IPS-18c (cell line): ENCODE data around the gene BRAT1.
"Not testable (repeated sequence)": the region's sequence is repeated elsewhere in the genome, so short reads cannot be mapped to it uniquely, and the experiment has no call there.

Source experiments
- H3K4me3 ChIP-seq: 2 replicates; pipeline ENCODE4 v1.7.0; 2013; ENCODE audit warnings: low read depth, mild to moderate bottlenecking, low read length, moderate library complexity; ENCODE audit not compliant: insufficient read depth
- H3K9me3 ChIP-seq: one replicate; pipeline ENCODE4 v1.6.1; 2013; ENCODE audit warnings: mild to moderate bottlenecking, low read length, moderate library complexity; ENCODE audit not compliant: control insufficient read depth, insufficient read depth

The BRAT1 gene

GRCh38 chr7:2544541-2545188, 10.7 kb downstream of the BRAT1 start:
- H3K4me3 ChIP-seq, result no peak overlapping the region
- peaks cover 2% of the 10 kb centered on the region for H3K9me3 ChIP-seq

- Histone ChIP-seq H3K4me3 (no peak overlapping the region), H3K9me3 (peaks cover 2% of the 10 kb centered on the region)
Measured at GRCh38 chr7:2542916-2543871, 12.1 kb downstream of the BRAT1 start.

GRCh38 chr7:2542011-2542915, 13.1 kb downstream of the BRAT1 start:
- H3K4me3 ChIP-seq, result no peak overlapping the region
- H3K9me3 ChIP-seq, result peaks cover 2% of the 10 kb centered on the region

GRCh38 chr7:2541291-2542010, 13.9 kb downstream of the BRAT1 start:
- H3K4me3 ChIP-seq, result no peak overlapping the region
- H3K9me3 ChIP-seq, result peaks cover 2% of the 10 kb centered on the region

GRCh38 chr7:2540641-2541051, 14.7 kb downstream of the BRAT1 start:
- peaks cover 2% of the 10 kb centered on the region for H3K9me3 ChIP-seq
- no peak overlapping the region for H3K4me3 ChIP-seq

- peaks cover 2% of the 10 kb centered on the region for H3K9me3 ChIP-seq
- H3K4me3 ChIP-seq, result no peak overlapping the region
Measured at GRCh38 chr7:2540133-2540532, 15.2 kb downstream of the BRAT1 start.

GRCh38 chr7:2539031-2539911, 16.1 kb downstream of the BRAT1 start:
- H3K9me3 ChIP-seq, result peaks cover 2% of the 10 kb centered on the region

GRCh38 chr7:2537981-2538851, 17.1 kb downstream of the BRAT1 start:
- Histone ChIP-seq H3K4me3 (no peak overlapping the region), H3K9me3 (peaks cover 2% of the 10 kb centered on the region)

More at GRCh38 chr7:2539031-2539911, 16.1 kb downstream of the BRAT1 start:
- H3K4me3 ChIP-seq, result no peak overlapping the region

GRCh38 chr7:2535872-2536627, 19.3 kb downstream of the BRAT1 start:
- not testable (repeated sequence) for H3K9me3 ChIP-seq, H3K4me3 ChIP-seq

- H3K4me3 ChIP-seq, H3K9me3 ChIP-seq: not testable (repeated sequence)
Measured at GRCh38 chr7:2534214-2534613, 21.1 kb downstream of the BRAT1 start.

GRCh38 chr7:2533566-2533965, 21.8 kb downstream of the BRAT1 start:
- not testable (repeated sequence) for H3K4me3 ChIP-seq, H3K9me3 ChIP-seq

- not testable (repeated sequence) for H3K4me3 ChIP-seq, H3K9me3 ChIP-seq
Measured at GRCh38 chr7:2532816-2533215, 22.5 kb downstream of the BRAT1 start.

- not testable (repeated sequence) for H3K4me3 ChIP-seq, H3K9me3 ChIP-seq
Measured at GRCh38 chr7:2532199-2532772, 23.0 kb downstream of the BRAT1 start.

GRCh38 chr7:2531796-2532110, 23.6 kb downstream of the BRAT1 start:
- H3K9me3 ChIP-seq, H3K4me3 ChIP-seq: not testable (repeated sequence)
